ENCODE results near the gene NELFCD.
"Not testable (repeated sequence)": the region's sequence is repeated elsewhere in the genome, so short reads cannot be mapped to it uniquely, and the experiment has no call there.

The NELFCD gene

GRCh38 chr20:58944610-58945009, 36.4 kb upstream of the NELFCD start:
- in situ Hi-C loops (cut with MboI; ENCODE audit: low sequenced_read_pairs, unreplicated experiment) = no loop called here
- DNase-seq (ENCODE audit: low spot score) = no peak
- TF ChIP-seq, protein P1, sequence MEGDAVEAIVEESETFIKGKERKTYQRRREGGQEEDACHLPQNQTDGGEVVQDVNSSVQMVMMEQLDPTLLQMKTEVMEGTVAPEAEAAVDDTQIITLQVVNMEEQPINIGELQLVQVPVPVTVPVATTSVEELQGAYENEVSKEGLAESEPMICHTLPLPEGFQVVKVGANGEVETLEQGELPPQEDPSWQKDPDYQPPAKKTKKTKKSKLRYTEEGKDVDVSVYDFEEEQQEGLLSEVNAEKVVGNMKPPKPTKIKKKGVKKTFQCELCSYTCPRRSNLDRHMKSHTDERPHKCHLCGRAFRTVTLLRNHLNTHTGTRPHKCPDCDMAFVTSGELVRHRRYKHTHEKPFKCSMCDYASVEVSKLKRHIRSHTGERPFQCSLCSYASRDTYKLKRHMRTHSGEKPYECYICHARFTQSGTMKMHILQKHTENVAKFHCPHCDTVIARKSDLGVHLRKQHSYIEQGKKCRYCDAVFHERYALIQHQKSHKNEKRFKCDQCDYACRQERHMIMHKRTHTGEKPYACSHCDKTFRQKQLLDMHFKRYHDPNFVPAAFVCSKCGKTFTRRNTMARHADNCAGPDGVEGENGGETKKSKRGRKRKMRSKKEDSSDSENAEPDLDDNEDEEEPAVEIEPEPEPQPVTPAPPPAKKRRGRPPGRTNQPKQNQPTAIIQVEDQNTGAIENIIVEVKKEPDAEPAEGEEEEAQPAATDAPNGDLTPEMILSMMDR (IDR thresholded peaks at IDR 0.05; ENCODE audit: borderline replicate concordance, control extremely low read depth, extremely low read depth, insufficient read depth, missing control alignments) = no peak

GRCh38 chr20:58945965-58946631, 35.0 kb upstream of the NELFCD start:
- no peak for DNase-seq (ENCODE audit: low spot score)
- TF ChIP-seq, protein P1 (IDR thresholded peaks at IDR 0.05; ENCODE audit: borderline replicate concordance, control extremely low read depth, extremely low read depth, insufficient read depth, missing control alignments) = no peak
- in situ Hi-C loops (cut with MboI; ENCODE audit: low sequenced_read_pairs, unreplicated experiment) = no loop called here

DNA sequence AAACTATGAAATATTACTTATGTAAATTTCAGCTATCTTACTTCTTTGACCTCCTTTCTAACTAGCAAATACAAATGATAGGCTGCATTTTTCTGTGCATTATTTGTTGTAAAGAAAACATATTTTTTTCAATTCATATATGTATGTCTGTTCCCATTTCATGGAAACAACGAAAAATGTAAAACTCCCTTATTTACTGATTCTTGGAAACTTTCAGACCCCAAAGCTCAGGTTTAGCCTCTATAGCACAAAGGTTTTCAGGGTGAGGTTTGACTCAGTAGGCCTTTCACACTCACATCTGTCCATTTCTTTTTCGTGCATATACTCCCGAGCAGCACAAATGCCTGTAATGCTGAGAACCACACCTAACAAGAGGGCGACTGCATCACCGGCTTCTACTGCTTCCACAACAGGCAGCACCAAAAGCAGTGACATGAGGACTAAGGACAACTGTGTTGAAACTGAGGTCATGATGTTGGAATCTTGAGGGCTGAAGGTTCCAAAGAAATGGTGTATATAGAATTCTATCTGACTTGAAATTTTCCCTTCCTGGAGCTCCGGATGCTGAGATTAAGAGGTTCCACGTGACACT, 33.2 kb upstream of the NELFCD start:
- in situ Hi-C loops (cut with MboI; ENCODE audit: low sequenced_read_pairs, unreplicated experiment); DNase-seq (ENCODE audit: low spot score): not testable (repeated sequence)

GRCh38 chr20:58950603-58951002, 30.5 kb upstream of the NELFCD start:
- TF ChIP-seq, protein P1 (IDR thresholded peaks at IDR 0.05; ENCODE audit: borderline replicate concordance, control extremely low read depth, extremely low read depth, insufficient read depth, missing control alignments) = no peak
- no peak for DNase-seq (ENCODE audit: low spot score)
- in situ Hi-C loops (cut with MboI; ENCODE audit: low sequenced_read_pairs, unreplicated experiment) = no loop called here

DNA sequence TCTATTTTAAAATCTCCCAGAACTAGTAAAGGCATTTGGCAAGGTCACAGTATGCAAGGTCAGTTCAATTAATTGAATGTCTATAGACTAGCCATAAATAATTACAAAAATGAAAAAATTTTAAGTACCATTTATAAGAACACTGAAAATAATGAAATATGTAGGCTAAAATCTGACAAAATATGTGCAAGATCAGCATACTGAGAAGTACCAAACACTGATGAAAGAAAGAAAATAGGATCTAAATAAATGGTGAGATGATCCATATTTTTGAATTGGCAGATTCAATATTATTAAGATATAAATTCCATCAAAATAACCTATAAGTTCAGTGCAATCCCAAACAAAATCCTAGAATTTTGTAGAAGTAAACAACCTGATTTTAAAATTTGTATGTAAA, 28.0 kb upstream of the NELFCD start:
- no peak for DNase-seq (ENCODE audit: low spot score)
- TF ChIP-seq, protein P1 (IDR thresholded peaks at IDR 0.05; ENCODE audit: borderline replicate concordance, control extremely low read depth, extremely low read depth, insufficient read depth, missing control alignments) = no peak
- in situ Hi-C loops (cut with MboI; ENCODE audit: low sequenced_read_pairs, unreplicated experiment) = no loop called here

GRCh38 chr20:58956078-58956477, 25.0 kb upstream of the NELFCD start:
- in situ Hi-C loops (cut with MboI; ENCODE audit: low sequenced_read_pairs, unreplicated experiment) = no loop called here
- TF ChIP-seq, protein P1 (IDR thresholded peaks at IDR 0.05; ENCODE audit: borderline replicate concordance, control extremely low read depth, extremely low read depth, insufficient read depth, missing control alignments) = no peak
- no peak for DNase-seq (ENCODE audit: low spot score)

DNA sequence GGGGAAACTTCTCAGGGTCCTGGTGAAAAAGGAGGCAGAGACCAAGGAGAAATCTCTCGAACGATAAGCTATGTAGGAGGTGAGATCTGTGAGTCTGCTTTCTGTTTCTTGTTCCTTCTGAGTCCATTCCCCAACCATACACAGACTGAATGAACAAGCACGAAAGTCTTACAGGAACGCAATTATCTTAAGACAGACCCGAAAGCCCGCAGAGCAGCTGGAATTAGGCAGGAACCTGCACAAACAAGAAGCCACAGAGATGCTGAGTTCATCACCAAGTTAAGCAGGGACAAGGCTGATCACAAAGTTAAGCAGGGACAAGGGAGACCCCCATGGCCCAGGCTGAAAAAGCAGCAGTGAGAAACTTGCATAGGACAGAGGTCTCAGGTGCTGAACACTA, 21.4 kb upstream of the NELFCD start:
- in situ Hi-C loops (cut with MboI; ENCODE audit: low sequenced_read_pairs, unreplicated experiment) = no loop called here
- TF ChIP-seq, protein P1 (IDR thresholded peaks at IDR 0.05; ENCODE audit: borderline replicate concordance, control extremely low read depth, extremely low read depth, insufficient read depth, missing control alignments) = no peak
- DNase-seq (ENCODE audit: low spot score) = no peak

Measured in GM13976 (cell line).